ENCODE results near the gene GTF3C2. TPM values are rescaled to one million over a fixed set of nuclear protein-coding genes. Genes with fewer than 3 reads are reported as not detected.

Gene GTF3C2
- total and polyA plus RNA-seq, 4 donors = 37.8 to 60.5 (median 43.0) TPM

DNA sequence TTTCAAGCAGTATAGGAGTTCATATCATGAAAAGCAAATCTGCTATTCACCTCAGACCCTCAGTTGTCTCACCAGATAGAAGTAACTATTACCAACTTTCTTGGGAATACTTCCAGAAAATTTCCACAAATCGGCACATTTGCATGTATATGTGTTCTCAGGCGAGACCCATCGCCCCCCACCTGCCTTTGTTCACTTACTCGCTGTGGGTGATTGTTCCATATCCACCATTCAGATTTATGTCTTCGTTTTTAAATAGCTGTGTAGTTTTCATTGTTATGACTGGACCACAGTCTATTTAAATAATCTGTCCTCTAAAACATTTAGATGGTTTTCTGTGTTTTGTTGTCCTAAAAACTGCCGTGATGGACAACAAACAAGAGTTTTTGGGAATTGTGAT is 71.1 kb downstream of the GTF3C2 start:
- peaks cover 15% of the 10 kb centered on the region for H3K27me3 ChIP-seq (ENCODE audit: control insufficient read depth, insufficient read depth, low read length)
- WGBS (ENCODE audit: insufficient coverage) = 75% methylated on average over 1 of the region's 6 CpGs
- H3K4me1 ChIP-seq (ENCODE audit: control insufficient read depth, insufficient read depth, low read length) = peaks cover 8% of the 10 kb centered on the region
- no peak for DNase-seq (ENCODE audit: low read depth in 4 of 6, low spot score in 6 of 6)
- no peak overlapping the region for H3K27ac ChIP-seq (ENCODE audit: low read depth, low read length)
- H3K4me3 ChIP-seq (ENCODE audit: low read depth, low read length) = no peak overlapping the region
- no peaks in the 10 kb centered on the region for H3K36me3 ChIP-seq (ENCODE audit: control insufficient read depth, insufficient read depth, low read length)
- H3K9me3 ChIP-seq (ENCODE audit: control insufficient read depth, insufficient read depth, low read length) = no peaks in the 10 kb centered on the region

DNA sequence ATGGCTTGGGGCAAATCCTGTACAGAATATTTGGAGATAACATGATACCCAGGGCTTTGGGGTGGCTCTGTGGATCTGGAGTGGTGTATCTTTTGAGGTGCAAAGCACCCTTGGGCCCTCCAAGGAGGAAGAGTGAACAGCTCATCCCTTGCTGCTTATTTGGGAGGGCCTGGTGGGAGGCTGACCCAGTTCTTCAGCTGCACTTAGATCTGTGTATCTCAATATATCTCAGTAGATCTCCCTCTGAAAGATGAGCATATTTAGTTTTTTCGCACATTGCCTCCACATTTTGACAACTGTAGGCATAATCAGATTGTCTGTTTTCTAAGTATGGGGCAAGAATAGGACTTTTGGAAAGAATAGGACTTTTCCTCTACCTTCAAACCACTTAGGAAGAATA is 71.6 kb downstream of the GTF3C2 start:
- H3K27ac ChIP-seq (ENCODE audit: low read depth, low read length) = no peak overlapping the region
- no CpG with 5 or more reads among the region's 1 CpG for WGBS (ENCODE audit: insufficient coverage)
- H3K36me3 ChIP-seq (ENCODE audit: control insufficient read depth, insufficient read depth, low read length) = no peaks in the 10 kb centered on the region
- H3K9me3 ChIP-seq (ENCODE audit: control insufficient read depth, insufficient read depth, low read length) = no peaks in the 10 kb centered on the region
- H3K4me3 ChIP-seq (ENCODE audit: low read depth, low read length) = no peak overlapping the region
- DNase-seq (ENCODE audit: low read depth in 4 of 6, low spot score in 6 of 6) = no peak
- peaks cover 8% of the 10 kb centered on the region for H3K4me1 ChIP-seq (ENCODE audit: control insufficient read depth, insufficient read depth, low read length)
- peaks cover 15% of the 10 kb centered on the region for H3K27me3 ChIP-seq (ENCODE audit: control insufficient read depth, insufficient read depth, low read length)

GRCh38 chr2:27282892-27283291 is 73.7 kb downstream of the GTF3C2 start:
- Histone ChIP-seq H3K4me3 (ENCODE audit: low read depth, low read length) (no peak overlapping the region), H3K36me3 (ENCODE audit: control insufficient read depth, insufficient read depth, low read length) (no peaks in the 10 kb centered on the region), H3K27ac (ENCODE audit: low read depth, low read length) (no peak overlapping the region), H3K27me3 (ENCODE audit: control insufficient read depth, insufficient read depth, low read length) (peaks cover 16% of the 10 kb centered on the region), H3K4me1 (ENCODE audit: control insufficient read depth, insufficient read depth, low read length) (peaks cover 8% of the 10 kb centered on the region), H3K9me3 (ENCODE audit: control insufficient read depth, insufficient read depth, low read length) (no peaks in the 10 kb centered on the region)
- WGBS (ENCODE audit: insufficient coverage) = 23% methylated on average over 2 of the region's 5 CpGs
- no peak for DNase-seq (ENCODE audit: low read depth in 4 of 6, low spot score in 6 of 6)

DNA sequence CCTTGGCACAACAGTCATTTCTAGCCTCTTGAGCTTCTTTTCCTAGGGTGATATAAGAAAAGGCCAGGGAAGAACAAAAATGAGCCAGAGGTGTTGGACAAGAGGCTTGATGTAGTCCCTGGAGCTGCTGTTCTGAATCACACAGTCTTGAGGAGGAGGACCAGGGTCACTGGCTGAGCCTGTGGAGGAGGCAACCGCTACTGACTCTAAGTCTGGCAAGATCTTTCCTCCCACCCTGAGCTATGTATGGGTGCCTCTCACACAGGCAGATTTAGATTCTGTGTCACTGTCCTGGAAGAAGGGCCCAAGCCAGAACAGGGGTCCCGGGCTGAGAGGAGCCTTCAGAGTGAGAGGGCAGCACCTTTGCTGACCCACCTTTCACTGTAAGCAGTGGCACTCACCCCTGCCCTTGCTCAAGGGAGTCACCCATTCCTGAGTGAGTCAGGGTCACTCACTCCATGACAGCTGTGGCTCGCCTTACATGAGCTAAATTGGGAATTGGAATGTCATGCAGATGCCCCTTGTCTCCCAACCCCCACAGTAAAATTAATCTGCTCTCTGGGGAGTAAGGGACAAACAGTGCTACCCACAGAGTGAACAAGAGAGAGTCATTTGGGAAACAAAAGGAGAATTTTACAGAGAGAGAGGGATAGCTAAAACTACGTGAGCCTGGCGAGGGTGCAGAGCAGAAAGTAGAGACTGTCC is 74.6 kb downstream of the GTF3C2 start, which contains the start of gene TRIM54:
TSS of gene TRIM54 (plus strand) at position 575 of the 705 bp plus-strand sequence. CDS start 303 bp downstream, outside the sequence.
- DNase-seq (ENCODE audit: low read depth in 4 of 6, low spot score in 6 of 6) = no peak
- Histone ChIP-seq H3K27me3 (ENCODE audit: control insufficient read depth, insufficient read depth, low read length) (peaks cover 16% of the 10 kb centered on the region), H3K4me1 (ENCODE audit: control insufficient read depth, insufficient read depth, low read length) (peaks cover 8% of the 10 kb centered on the region), H3K27ac (ENCODE audit: low read depth, low read length) (no peak within 1 kb of the TSS), H3K4me3 (ENCODE audit: low read depth, low read length) (no peak within 1 kb of the TSS), H3K9me3 (ENCODE audit: control insufficient read depth, insufficient read depth, low read length) (no peaks in the 10 kb centered on the region), H3K36me3 (ENCODE audit: control insufficient read depth, insufficient read depth, low read length) (no peaks in the 10 kb centered on the region)
- WGBS (ENCODE audit: insufficient coverage) = 55% methylated on average over 4 of the region's 5 CpGs

DNA sequence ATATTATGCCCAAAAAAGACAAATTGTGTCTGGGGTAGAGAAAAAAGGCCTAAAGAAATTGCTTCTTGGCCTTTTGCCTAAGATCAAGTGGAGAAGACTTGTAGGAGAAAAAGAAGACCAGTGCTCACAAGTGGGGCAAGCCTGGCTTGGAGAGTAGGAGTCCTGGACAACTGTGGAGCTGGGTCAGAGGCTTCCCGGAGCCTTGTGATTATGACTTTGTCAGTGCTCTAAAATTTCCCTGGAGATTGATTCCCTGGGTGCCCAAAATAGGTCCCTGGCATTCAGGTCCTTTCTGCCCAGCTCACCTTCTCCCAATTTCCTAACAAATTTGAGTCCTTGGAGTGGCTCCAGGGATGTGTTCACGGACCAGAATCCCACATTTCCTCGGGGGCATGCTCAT is 75.1 kb downstream of the GTF3C2 start:
- WGBS (ENCODE audit: insufficient coverage) = 74% methylated on average over 3 of the region's 3 CpGs

GRCh38 chr2:27280826-27281225 is 75.7 kb downstream of the GTF3C2 start:
- no peaks in the 10 kb centered on the region for H3K9me3 ChIP-seq (ENCODE audit: control insufficient read depth, insufficient read depth, low read length)
- peaks cover 16% of the 10 kb centered on the region for H3K27me3 ChIP-seq (ENCODE audit: control insufficient read depth, insufficient read depth, low read length)
- H3K4me1 ChIP-seq (ENCODE audit: control insufficient read depth, insufficient read depth, low read length) = peaks cover 8% of the 10 kb centered on the region
- H3K4me3 ChIP-seq (ENCODE audit: low read depth, low read length) = no peak overlapping the region
- H3K27ac ChIP-seq (ENCODE audit: low read depth, low read length) = no peak overlapping the region
- WGBS (ENCODE audit: insufficient coverage) = 40% methylated on average over 1 of the region's 3 CpGs
- DNase-seq (ENCODE audit: low read depth in 4 of 6, low spot score in 6 of 6) = no peak
- H3K36me3 ChIP-seq (ENCODE audit: control insufficient read depth, insufficient read depth, low read length) = no peaks in the 10 kb centered on the region

More for the DNA sequence above, 75.1 kb downstream of the GTF3C2 start:
- Histone ChIP-seq H3K4me3 (ENCODE audit: low read depth, low read length) (no peak overlapping the region), H3K27ac (ENCODE audit: low read depth, low read length) (no peak overlapping the region), H3K9me3 (ENCODE audit: control insufficient read depth, insufficient read depth, low read length) (no peaks in the 10 kb centered on the region), H3K27me3 (ENCODE audit: control insufficient read depth, insufficient read depth, low read length) (peaks cover 16% of the 10 kb centered on the region), H3K4me1 (ENCODE audit: control insufficient read depth, insufficient read depth, low read length) (peaks cover 8% of the 10 kb centered on the region), H3K36me3 (ENCODE audit: control insufficient read depth, insufficient read depth, low read length) (no peaks in the 10 kb centered on the region)
- no peak for DNase-seq (ENCODE audit: low read depth in 4 of 6, low spot score in 6 of 6)

- DNase-seq (ENCODE audit: low read depth in 4 of 6, low spot score in 6 of 6) = no peak
- Histone ChIP-seq H3K4me3 (ENCODE audit: low read depth, low read length) (no peak overlapping the region), H3K4me1 (ENCODE audit: control insufficient read depth, insufficient read depth, low read length) (peaks cover 8% of the 10 kb centered on the region), H3K9me3 (ENCODE audit: control insufficient read depth, insufficient read depth, low read length) (no peaks in the 10 kb centered on the region), H3K27ac (ENCODE audit: low read depth, low read length) (no peak overlapping the region), H3K27me3 (ENCODE audit: control insufficient read depth, insufficient read depth, low read length) (peaks cover 13% of the 10 kb centered on the region), H3K36me3 (ENCODE audit: control insufficient read depth, insufficient read depth, low read length) (no peaks in the 10 kb centered on the region)
- WGBS (ENCODE audit: insufficient coverage) = no CpG with 5 or more reads among the region's 1 CpG
These were observed 78.6 kb downstream of the GTF3C2 start for GRCh38 chr2:27278010-27278409.

Other genes starting within 250 kb of the GTF3C2 start
- gene CGREF1, start 237.6 kb downstream of the GTF3C2 start, total RNA-seq = 10 to 100 TPM; 19.0 to 22.7 TPM
- gene CGREF1, start 237.6 kb downstream of the GTF3C2 start, polyA plus RNA-seq (ENCODE audit: insufficient read length in 2 of 2) = 10 to 100 TPM; 48.0 to 55.3 TPM
- gene ABHD1, start 232.9 kb downstream of the GTF3C2 start, total RNA-seq = under 1 TPM; 0.77 to 0.79 TPM
- 1 to 10 TPM; 2.5 to 2.9 TPM for gene ABHD1, start 232.9 kb downstream of the GTF3C2 start, polyA plus RNA-seq (ENCODE audit: insufficient read length in 2 of 2)
- 10 to 100 TPM; 27.1 to 48.4 TPM for gene PREB, start 222.1 kb downstream of the GTF3C2 start, total RNA-seq
- gene PREB, start 222.1 kb downstream of the GTF3C2 start, polyA plus RNA-seq (ENCODE audit: insufficient read length in 2 of 2) = 10 to 100 TPM; 62.7 to 62.9 TPM
- gene PRR30, start 217.4 kb downstream of the GTF3C2 start, total RNA-seq = not detected
- gene PRR30, start 217.4 kb downstream of the GTF3C2 start, polyA plus RNA-seq (ENCODE audit: insufficient read length in 2 of 2) = not detected
- under 1 TPM in 1 of 2 donors, not detected in 1; 0.06 TPM for gene TCF23, start 207.8 kb downstream of the GTF3C2 start, total RNA-seq
- gene TCF23, start 207.8 kb downstream of the GTF3C2 start, polyA plus RNA-seq (ENCODE audit: insufficient read length in 2 of 2) = under 1 TPM in 1 of 2 donors, not detected in 1; 0.14 TPM
- gene ATRAID, start 144.7 kb downstream of the GTF3C2 start, total RNA-seq = 100 to 1,000 TPM; 103 to 198 TPM
- gene ATRAID, start 144.7 kb downstream of the GTF3C2 start, polyA plus RNA-seq (ENCODE audit: insufficient read length in 2 of 2) = 100 to 1,000 TPM in 1 of 2 donors, 10 to 100 TPM in 1; 93.3 to 110 TPM
- gene SLC5A6, start 144.5 kb downstream of the GTF3C2 start, total RNA-seq = 10 to 100 TPM; 41.4 to 68.4 TPM
- gene SLC5A6, start 144.5 kb downstream of the GTF3C2 start, polyA plus RNA-seq (ENCODE audit: insufficient read length in 2 of 2) = 10 to 100 TPM; 50.1 to 68.6 TPM
- gene CAD, start 139.4 kb downstream of the GTF3C2 start, total RNA-seq = 10 to 100 TPM; 26.5 to 30.3 TPM
- 10 to 100 TPM; 38.7 to 49.2 TPM for gene CAD, start 139.4 kb downstream of the GTF3C2 start, polyA plus RNA-seq (ENCODE audit: insufficient read length in 2 of 2)
- gene SLC30A3, start 93.7 kb downstream of the GTF3C2 start, total RNA-seq = 1 to 10 TPM; 2.9 to 5.5 TPM
- gene SLC30A3, start 93.7 kb downstream of the GTF3C2 start, polyA plus RNA-seq (ENCODE audit: insufficient read length in 2 of 2) = 10 to 100 TPM; 18.6 to 30.2 TPM
- under 1 TPM; 0.22 to 0.50 TPM for gene DNAJC5G, start 81.3 kb downstream of the GTF3C2 start, total RNA-seq
- 1 to 10 TPM in 1 of 2 donors, under 1 TPM in 1; 0.48 to 1.7 TPM for gene DNAJC5G, start 81.3 kb downstream of the GTF3C2 start, polyA plus RNA-seq (ENCODE audit: insufficient read length in 2 of 2)
- under 1 TPM; 0.17 to 0.30 TPM for gene TRIM54, start 74.3 kb downstream of the GTF3C2 start, total RNA-seq
- gene TRIM54, start 74.3 kb downstream of the GTF3C2 start, polyA plus RNA-seq (ENCODE audit: insufficient read length in 2 of 2) = 1 to 10 TPM; 1.3 to 1.6 TPM
- gene UCN, start 48.3 kb downstream of the GTF3C2 start, total RNA-seq = 1 to 10 TPM in 1 of 2 donors, under 1 TPM in 1; 0.79 to 2.6 TPM
- gene UCN, start 48.3 kb downstream of the GTF3C2 start, polyA plus RNA-seq (ENCODE audit: insufficient read length in 2 of 2) = 1 to 10 TPM; 4.0 to 4.6 TPM
- gene MPV17, start 33.7 kb downstream of the GTF3C2 start, total RNA-seq = 100 to 1,000 TPM in 1 of 2 donors, 10 to 100 TPM in 1; 46.6 to 124 TPM
- 100 to 1,000 TPM; 108 to 132 TPM for gene MPV17, start 33.7 kb downstream of the GTF3C2 start, polyA plus RNA-seq (ENCODE audit: insufficient read length in 2 of 2)
- 10 to 100 TPM; 15.5 to 37.1 TPM for gene EIF2B4, start 13.6 kb upstream of the GTF3C2 start, total RNA-seq
- 10 to 100 TPM; 46.7 to 58.9 TPM for gene EIF2B4, start 13.6 kb upstream of the GTF3C2 start, polyA plus RNA-seq (ENCODE audit: insufficient read length in 2 of 2)
- 100 to 1,000 TPM in 1 of 2 donors, 10 to 100 TPM in 1; 66.2 to 112 TPM for gene SNX17, start 13.9 kb upstream of the GTF3C2 start, total RNA-seq
- 100 to 1,000 TPM in 1 of 2 donors, 10 to 100 TPM in 1; 88.5 to 103 TPM for gene SNX17, start 13.9 kb upstream of the GTF3C2 start, polyA plus RNA-seq (ENCODE audit: insufficient read length in 2 of 2)
- gene ZNF513, start 24.0 kb upstream of the GTF3C2 start, total RNA-seq = 10 to 100 TPM in 1 of 2 donors, 1 to 10 TPM in 1; 6.3 to 16.5 TPM
- gene ZNF513, start 24.0 kb upstream of the GTF3C2 start, polyA plus RNA-seq (ENCODE audit: insufficient read length in 2 of 2) = 10 to 100 TPM; 32.6 to 35.3 TPM
- gene PPM1G, start 52.8 kb upstream of the GTF3C2 start, total RNA-seq = 10 to 100 TPM; 40.2 to 69.8 TPM
- gene PPM1G, start 52.8 kb upstream of the GTF3C2 start, polyA plus RNA-seq (ENCODE audit: insufficient read length in 2 of 2) = 10 to 100 TPM; 94.8 to 96.1 TPM
- gene NRBP1, start 71.9 kb upstream of the GTF3C2 start, total RNA-seq = 10 to 100 TPM; 80.1 to 92.1 TPM
- gene NRBP1, start 71.9 kb upstream of the GTF3C2 start, polyA plus RNA-seq (ENCODE audit: insufficient read length in 2 of 2) = 100 to 1,000 TPM; 119 to 133 TPM
- under 1 TPM in 1 of 2 donors, not detected in 1; 0.72 TPM for gene KRTCAP3, start 85.6 kb upstream of the GTF3C2 start, total RNA-seq
- 1 to 10 TPM; 2.6 to 5.2 TPM for gene KRTCAP3, start 85.6 kb upstream of the GTF3C2 start, polyA plus RNA-seq (ENCODE audit: insufficient read length in 2 of 2)
- 10 to 100 TPM; 35.0 to 48.4 TPM for gene IFT172, start 133.0 kb upstream of the GTF3C2 start, total RNA-seq
- 10 to 100 TPM; 40.1 to 68.0 TPM for gene IFT172, start 133.0 kb upstream of the GTF3C2 start, polyA plus RNA-seq (ENCODE audit: insufficient read length in 2 of 2)
- gene FNDC4, start 138.4 kb upstream of the GTF3C2 start, total RNA-seq = 10 to 100 TPM; 42.5 to 50.8 TPM
- gene FNDC4, start 138.4 kb upstream of the GTF3C2 start, polyA plus RNA-seq (ENCODE audit: insufficient read length in 2 of 2) = 100 to 1,000 TPM; 134 to 137 TPM
- under 1 TPM; 0.20 to 0.77 TPM for gene GCKR, start 140.1 kb upstream of the GTF3C2 start, total RNA-seq
- gene GCKR, start 140.1 kb upstream of the GTF3C2 start, polyA plus RNA-seq (ENCODE audit: insufficient read length in 2 of 2) = 1 to 10 TPM; 1.7 to 2.9 TPM
- 10 to 100 TPM; 38.6 to 63.0 TPM for gene ZNF512, start 226.3 kb upstream of the GTF3C2 start, total RNA-seq
- 10 to 100 TPM; 55.6 to 59.5 TPM for gene ZNF512, start 226.3 kb upstream of the GTF3C2 start, polyA plus RNA-seq (ENCODE audit: insufficient read length in 2 of 2)